T-helper 2 cell (primary cell): ENCODE measurements around the gene BCL7B.
"Not testable (repeated sequence)": the region's sequence is repeated elsewhere in the genome, so short reads cannot be mapped to it uniquely, and the experiment has no call there.

Source experiments
- DNase-seq, 5 experiments: peaks; one replicate each; pipeline versions ENCODE4 v3.0.0 to v3.0.0-alpha.2; 2012 to 2022

Gene BCL7B

DNA sequence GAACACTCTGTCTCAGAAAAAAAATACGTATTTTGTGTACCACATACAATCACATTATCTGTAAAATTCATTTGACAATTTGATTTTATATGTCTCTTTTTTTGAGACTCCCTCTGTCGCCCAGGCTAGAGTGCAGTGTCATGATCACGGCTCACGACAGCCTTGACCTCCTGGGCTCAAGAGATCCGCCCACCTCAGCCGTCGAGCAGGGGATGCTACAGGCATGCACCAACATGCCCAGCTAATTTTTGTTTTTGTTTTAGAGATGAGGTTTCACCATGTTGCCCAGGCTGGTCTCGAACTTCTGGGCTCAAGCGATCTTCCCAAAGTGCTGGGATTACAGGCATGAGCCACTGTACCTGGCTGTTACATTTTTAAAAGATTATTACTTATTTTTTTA lies 23.7 kb downstream of the BCL7B start:
- no peak for DNase-seq

DNA sequence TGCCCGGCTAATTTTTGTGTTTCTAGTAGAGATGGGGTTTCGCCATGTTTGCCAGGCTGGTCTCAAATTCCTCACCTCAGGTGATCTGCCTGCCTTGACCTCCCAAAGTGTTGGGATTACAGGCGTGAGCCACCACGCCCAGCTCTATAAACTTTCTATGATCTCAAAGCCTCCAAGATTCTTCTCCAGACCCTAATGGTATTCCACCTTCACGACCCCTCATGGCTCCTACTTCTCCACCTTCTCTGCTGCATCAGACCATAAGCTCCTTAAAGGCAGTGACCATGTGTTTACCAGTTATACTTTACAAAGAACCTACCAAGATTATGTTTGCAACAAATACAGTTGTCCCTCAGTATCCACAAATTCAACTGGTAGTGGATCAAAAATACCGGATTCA lies 25.3 kb downstream of the BCL7B start:
- no peak for DNase-seq

DNA sequence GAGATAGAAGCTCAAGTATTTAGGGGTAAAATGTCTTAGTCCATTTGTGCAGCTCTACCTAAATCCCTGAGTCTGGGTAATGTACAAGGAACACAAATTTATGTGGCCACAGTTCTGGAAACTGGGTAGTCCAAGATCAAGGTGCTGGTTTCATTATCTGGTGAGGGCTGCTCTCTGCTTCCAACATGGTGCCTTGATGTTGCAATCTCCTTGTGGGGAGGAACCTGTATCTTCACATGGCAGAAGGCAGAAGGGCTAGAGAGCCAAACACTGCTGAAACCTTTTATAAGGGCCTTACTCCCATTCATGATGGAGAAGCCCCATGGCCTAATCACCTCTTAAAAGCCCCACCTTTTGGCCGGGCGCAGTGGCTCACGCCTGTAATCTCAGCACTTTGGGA lies 26.7 kb downstream of the BCL7B start:
- DNase-seq, result no peak

DNA sequence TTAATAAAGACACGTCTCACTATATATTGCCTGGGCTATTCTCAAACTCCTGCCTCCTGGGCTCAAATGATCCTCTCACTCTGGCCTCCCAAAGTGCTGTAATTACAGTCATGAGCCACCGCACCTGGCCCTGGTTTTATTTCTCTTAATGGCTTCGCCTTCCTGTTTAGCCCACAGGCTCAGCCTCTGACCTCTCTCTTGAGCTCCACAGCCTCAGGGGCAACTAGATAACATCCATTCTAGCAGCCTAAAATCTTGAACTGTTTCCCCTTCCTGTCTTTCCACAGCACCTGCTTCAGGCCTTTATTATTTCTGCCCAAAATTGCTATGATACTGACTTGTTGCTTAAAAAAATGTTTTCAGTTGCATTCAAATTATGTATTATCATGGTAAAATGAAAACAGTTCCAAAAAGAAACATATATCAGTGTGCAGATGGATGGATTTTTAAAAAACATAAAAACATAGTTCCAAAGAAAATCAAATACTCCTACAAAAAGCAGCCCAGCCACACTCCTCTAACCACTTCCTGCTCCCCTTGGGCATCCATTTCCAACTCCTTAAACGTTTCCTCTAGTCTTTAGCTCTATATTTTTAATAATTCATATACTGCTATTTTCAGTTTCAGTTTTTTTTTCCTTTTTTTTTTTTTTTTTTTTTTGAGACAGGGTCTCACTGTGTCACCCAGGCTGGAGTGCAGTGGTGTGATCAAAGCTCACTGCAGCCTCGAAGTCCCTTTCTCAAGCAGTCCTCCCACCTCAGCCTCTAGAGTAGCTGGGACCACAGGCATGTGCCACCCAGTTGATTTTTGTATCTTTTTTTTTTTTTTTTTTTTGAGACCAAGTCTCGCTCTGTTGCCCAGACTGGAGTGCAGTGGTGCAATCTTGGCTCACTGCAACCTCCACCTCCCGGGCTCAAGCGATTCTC lies 30.3 kb downstream of the BCL7B start:
- peak in 1 of 5 experiments; percentile 45 for DNase-seq

DNA sequence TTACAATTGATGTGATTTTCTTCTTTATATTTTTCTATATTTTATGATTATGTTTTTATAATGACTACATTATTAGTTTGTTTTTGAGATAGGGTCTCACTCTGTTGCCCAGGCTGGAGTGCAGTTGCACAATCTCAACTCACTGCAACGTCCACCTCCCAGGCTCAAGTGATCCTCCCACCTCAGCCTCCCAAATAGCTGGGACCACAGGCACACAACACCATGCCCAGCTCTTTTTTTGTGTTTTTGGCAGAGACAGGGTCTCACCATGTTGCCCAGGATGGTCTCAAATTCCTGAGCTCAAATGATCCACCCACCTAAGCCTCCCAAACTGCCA lies 31.4 kb downstream of the BCL7B start:
- DNase-seq, result not testable (repeated sequence)

DNA sequence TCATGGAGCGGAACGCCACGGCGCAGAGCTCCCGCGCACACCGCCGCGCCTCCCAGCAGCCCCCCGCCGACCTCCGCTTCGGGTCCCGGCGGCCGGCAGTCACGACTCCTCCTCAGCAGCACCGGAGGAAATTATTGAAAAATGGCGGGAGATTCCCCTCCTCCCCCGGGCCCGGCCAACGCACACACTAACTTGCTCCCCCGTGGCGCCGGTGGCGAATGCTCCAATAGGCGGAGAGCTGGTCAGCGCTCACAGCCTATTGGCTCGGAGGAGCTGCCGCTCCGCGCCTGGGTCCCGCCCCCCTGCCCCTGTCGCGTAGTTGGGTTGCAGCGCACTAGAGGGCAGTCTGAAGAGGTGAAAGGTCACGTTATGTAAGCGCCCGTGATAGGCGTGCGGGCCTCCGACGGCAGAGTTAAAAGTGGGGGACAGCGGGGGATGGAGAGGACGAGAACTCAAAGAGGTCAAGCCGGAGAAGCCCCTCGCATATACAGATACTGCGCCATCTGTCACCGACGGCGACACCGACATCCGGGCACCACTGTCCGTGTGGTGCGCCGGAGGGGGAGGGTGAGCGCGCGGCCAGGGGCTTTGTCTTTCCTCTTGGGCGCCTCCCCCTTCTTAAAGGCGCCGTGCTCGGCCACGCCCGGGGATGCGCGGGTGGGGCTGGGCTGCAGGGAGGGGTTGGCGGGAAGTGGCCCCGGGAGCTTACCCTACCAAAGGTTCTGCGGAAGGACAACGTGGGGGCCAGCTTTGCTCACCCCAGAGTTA lies 35.2 kb downstream of the BCL7B start, which contains the start of gene BAZ1B:
TSS of gene BAZ1B (minus strand) at position 189 of the 768 bp plus-strand sequence. CDS start 360 bp downstream, outside the sequence.
- DNase-seq, result peak; percentile 93 to 99 (median 95)

DNA sequence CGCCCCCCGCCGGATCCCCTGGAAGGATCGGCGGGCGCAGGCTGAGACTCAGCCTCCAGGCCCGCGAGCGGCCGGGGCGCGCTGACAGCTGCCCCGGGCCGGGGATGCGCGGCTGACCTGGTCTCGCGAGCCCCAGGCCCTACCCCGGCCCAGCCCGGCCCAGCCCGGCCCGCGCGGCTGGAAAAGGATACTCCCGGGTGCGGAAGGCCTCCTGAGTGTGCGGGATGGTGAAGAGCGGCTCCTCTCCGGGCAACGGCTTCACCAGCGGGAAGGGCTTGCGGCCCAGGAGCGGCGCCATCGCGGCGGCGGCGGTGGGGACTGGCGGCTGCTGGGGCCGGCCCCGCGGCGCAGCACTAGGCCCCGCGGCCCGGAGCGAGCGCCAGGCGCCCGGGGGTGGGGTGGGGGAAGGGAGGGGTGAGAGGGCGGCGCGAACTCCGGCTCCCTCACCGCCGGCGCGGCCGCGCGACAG lies 35.8 kb downstream of the BCL7B start:
- peak in 1 of 5 experiments; percentile 4 for DNase-seq

DNA sequence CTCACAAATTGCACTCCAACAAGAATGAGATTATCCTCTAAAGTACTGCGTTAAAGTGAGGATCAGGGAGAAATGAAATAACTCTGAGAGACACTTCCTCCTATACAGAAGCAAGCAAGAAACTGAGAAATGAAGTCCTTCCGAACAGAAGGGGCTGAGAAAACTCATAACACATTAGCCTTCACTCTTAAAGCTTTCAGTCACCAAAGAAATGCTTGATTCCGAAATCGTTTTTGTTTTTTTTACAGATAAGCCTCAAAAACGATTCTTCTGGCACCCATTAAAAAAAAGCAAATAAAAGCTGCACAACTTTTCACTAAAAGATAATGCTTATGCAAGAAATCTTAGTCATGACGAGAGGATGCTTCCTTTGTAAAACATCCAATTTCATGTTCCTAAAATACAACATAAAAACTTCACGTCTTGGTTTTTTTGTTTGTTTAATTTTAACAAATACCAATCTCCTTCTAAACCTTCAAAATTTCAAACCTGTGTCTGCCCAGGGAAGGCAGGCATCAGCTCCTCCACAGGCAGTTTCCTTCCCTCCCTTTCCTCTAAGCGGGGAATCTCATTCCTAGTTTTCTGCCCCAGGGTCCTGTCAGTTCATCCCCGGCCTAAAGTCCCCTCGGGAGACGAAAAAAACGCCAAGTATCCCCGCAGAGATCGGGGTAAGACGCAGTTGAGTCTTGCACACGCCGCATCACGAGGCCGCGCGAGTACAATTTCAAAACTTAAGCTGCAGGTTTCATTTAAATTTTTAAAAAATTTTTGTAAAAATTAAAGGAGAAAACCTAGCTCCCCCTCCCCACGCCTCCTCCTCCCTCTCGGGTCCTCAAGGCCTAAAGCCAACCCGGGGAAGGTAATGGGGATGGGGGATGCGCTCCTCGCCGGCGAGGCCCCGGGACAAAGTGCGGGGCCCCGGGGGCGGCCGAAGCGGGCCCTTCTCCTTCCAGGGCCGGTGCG lies 36.5 kb downstream of the BCL7B start:
- peak in 1 of 5 experiments; percentile 33 for DNase-seq

DNA sequence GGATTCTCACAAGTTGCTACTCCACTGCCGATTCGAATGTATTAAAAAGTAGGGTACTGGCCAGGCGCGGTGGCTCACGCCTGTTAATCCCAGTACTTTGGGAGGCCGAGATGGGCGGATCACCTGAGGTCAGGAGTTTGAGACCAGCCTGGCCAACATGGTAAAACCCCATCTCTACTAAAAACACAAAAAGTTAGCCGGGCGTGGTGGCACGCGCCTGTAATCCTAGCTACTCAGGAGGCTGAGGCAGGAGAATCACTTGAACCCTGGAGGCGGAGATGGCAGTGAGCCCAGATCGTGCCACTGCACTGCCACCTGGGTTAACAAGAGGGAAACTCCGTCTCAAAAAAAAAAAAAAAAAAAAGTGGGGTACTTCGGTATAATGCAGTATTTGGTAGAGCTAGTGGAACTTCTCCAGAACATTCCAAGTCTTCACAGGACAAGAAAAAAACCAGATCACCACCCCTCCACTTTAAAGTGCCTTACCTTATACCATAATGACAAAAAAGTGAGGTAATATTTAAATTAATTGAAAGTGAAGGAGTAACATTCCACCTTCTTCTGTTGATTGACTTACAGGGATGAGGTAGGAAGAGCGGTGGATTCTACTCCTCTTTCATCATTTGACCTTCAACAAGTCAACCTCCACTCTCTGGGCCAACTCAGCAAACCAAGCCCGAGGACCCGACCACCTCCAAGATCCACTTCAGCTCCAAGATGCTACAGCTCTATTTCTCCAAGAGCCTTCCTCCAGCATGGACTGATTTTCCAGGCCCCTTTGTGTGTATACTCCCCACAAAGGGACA lies 37.4 kb downstream of the BCL7B start:
- peak in 2 of 5 experiments; percentile 21 to 65 for DNase-seq

DNA sequence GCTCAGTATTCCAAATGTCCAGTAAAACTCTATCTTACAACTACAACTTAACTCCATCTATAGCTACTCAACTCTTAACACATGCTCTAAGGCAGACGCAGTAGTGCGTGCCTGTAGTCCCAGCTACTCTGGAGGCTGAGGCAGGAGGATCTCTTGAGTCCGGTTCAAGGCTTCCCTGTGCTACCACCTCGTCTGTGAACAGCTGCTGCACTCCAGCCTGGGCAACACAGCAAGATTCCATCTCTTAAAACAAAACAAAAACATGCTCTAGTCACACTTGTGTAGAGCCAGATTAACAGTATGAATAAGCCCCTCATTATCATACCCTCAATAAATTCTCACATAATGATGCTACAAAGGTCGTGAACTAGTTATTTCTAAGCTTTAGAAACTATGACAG lies 39.0 kb downstream of the BCL7B start:
- no peak for DNase-seq

DNA sequence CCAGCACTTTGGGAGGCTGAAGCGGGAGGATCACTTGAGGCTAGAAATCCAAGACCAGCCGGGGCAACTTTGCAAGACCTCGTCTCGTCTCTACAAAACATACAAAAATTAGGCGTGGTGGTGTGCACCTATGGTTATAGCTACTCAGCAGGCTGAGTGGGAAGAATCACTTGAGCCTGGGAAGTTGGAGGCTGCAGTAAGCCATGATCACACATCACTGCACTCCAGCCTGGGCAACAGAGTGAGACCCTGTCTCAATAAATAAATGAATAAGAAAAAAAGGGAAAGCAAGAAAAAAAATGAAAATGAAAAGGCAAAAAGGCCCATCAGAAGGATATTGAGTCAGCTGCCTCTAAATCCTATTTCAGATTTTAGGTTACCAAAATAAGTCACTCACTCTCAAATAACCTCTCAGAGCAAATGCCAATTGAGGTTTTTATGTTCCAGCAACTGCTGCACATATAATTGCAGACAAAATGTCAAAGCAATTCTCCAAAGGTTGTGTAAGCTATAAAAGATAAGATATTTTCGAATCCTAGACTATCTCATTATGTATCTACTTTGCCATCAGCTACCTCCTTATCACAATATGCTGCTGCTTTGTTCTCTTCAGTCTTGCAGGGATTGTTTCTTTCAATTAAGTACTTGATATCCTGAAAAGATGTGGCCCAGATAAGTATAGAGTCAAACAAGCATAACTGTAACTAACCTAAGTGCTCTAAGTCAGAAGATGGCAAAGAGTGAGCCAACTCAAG lies 40.1 kb downstream of the BCL7B start:
- no peak for DNase-seq

DNA sequence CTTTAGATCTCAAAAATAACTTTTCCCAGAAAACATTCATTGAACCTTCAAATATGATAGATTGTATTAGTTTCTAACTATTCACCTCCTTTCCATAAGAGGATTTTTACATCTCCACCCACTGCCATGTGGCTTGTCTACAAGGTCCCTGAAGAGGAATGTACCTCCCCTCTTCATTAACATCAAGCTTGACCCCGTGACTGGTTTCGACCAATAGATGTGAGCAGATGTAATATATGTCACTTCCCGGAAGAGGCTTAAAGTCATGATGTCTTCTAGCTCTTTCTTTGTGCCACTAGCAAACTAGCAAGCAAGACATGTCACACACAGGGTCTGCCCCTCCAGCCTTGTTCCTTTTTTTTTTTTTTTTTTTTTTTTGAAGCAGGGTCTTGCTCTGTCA lies 42.3 kb downstream of the BCL7B start:
- DNase-seq, result peak in 1 of 5 experiments; percentile 62

DNA sequence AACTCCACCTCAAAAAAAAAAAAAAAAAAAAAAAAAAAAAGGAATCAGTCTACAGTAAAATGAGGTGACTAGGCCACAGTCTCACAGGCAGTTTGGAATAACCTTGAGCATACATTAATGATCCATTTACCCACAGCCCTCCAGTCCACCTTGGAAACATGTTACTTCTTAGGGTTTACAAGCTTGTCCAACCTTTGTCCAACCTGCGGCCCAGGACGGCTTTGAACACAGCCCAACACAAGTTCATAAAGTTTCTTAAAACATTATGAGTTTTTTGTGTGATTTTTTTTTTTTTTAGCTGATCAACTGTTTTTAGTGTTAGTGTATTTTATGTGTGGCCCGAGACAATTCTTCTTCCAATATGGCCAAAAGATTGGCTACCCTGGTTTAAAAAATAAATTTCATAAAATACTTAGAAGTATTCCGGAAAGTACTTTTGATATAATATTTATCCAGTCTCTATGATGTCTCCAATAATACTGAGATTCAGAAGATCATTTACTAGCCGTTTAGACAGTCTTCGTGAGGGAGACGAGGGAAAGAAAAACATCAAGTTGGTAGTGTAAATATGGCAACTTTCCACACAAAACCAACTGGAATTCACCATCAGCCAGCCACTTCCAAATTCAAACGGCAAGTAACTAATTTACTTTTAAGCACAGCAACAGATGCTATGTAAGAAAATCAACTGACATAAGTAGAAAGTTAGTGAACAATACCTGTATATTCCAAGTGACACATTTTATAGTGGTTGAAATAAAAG lies 45.3 kb downstream of the BCL7B start:
- DNase-seq, result no peak

DNA sequence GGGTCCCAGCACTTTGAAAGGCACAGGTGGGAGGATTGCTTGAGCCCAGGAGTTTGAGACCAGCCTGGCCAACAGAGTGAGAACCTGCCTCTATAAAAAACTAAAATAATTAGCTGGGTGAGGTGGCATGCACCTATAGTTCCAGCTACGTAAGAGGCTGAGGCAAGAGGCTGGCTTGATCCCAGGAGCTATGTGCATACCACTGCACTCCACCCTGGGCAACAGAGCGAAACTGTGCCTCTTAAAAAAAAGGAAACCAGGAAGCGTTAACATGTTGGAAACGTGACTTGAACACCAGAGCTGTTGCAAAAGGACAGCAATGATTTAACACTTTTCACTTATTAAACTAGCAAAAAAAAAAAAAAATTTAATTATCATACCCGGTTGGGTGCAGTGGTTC lies 48.0 kb downstream of the BCL7B start:
- DNase-seq, result no peak

DNA sequence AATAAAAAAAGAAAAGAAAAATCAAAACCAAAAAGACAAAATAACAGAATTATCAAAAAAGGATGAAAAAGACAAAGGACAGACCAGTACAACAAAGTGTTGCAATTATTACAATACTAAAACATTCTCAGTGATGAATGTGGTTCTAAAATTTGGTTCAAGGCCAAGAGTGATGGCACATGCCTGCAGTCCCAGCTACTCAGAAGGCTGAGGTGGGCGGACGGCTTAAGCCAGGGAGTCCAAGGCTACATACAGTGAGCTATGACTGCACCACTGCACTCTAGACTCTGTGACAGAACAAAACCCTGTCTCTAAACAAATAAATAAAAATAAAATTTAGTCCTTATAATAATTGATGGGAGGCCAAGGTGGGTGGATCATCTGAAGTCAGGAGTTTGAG lies 49.9 kb downstream of the BCL7B start:
- DNase-seq, result no peak

DNA sequence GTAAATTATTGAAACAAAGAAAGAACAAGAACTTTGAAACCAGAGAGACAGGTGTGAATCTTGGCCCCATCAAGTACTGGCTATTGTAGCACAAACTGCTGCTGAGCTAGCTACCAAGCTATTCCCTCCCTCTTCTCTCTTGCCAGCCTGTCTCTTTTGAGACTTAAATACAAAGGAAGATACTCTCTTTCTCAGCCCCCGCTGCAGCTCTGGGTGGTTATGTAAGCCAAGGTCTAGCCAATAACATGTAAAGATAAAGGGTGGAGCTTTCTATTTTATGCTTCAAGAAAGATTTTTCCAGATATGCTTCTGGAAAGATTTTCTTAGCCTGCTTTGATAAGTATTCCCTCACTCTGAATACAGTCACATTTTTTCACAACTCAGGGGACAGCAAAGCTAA lies 52.6 kb downstream of the BCL7B start:
- no peak for DNase-seq

DNA sequence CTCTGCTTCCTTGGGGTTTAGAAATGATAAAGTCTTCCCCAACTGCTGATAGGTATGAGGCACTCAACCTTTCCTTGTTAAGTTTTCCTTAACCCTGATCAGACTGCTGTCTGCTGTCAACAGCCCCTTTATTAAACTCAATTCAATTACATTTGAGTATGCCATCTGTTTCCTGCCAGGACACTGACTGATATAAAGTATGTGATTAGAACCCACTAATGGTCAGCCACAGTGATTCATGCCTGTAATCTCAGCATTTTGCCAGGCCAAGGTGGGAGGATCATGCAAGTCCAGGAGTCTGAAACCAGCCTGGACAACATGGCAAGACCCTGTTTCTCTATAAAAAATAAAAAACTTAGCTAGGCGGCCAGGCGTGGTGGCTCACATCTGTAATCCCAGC lies 53.5 kb downstream of the BCL7B start:
- no peak for DNase-seq

DNA sequence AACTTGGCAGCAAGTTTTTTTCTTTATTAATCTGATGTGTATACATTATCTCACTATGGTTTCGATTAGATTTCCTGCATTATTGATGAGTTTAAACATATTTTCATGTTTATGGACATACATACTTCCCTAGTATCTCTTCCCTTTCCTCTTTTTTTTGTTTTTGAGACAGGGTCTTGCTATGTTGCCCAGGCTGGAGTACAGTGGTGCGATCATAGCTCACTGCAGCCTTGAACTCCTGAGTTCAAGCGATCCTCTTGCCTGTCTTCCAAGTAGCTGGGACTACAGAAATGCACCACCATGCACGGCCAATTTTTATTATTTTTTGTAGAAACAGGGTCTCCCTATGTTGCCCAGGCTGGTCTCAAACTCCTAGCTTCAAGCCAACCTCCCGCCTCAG lies 54.3 kb downstream of the BCL7B start:
- DNase-seq, result no peak

DNA sequence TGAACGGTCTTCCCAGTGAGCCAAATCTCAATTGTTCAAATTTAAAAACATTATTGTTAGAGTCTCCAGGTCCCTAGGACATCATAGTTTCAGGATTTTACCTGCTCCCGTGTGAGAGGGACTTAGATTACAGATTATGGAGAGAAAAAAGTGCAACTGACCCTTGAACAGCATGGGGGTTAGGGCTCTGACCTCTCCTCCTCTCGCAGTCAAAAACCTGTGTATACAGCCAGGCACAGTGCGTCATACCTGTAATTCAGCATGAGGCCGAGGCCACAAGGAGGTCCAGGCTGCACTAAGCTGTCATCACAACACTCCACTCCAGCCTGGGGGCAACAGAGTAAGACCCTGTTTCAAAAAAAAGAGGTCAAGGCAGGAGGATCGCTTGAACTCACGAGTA lies 60.9 kb downstream of the BCL7B start:
- no peak for DNase-seq

DNA sequence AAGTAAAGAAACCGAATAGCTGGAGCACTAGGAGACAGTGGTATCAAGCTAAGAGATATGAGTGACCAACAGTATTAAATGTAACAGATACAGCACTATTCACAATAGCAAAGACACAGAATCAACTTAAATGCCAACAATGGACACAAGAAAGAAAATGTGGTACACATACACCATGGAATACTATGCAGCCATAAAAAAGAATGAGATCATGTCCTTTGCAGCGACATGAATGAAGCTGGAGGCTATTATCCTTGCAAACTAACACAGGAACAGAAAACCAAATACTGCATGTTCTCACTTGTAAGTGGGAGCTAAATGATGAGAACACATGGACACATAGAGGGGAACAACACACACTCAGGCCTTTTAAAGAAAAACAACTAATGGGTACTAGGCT lies 62.0 kb downstream of the BCL7B start:
- DNase-seq, result not testable (repeated sequence)
